Erythroblast (primary cell): Measurements from ENCODE around the gene DHX30.

Source experiments
- GATA1 ChIP-seq: IDR thresholded peaks from 2 replicates; pipeline ENCODE4 v1.6.1; 2011; ENCODE audit warnings: low read depth, mild to moderate bottlenecking, control low read depth, low read length, moderate library complexity
- POLR2A ChIP-seq: IDR thresholded peaks from 2 replicates; pipeline ENCODE4 v1.6.1; 2011; ENCODE audit warnings: mild to moderate bottlenecking, low read length

- no peak for TF ChIP-seq POLR2A
- no peak for TF ChIP-seq GATA1
Observed at GRCh38 chr3:47890828-47891612, 88.1 kb downstream of the DHX30 start.
